IPS-18a (cell line): ENCODE measurements around the gene ARL1.
"Not testable (repeated sequence)": the region's sequence is repeated elsewhere in the genome, so short reads cannot be mapped to it uniquely, and the experiment has no call there.

Experiments
- H3K27ac ChIP-seq: one replicate; pipeline ENCODE4 v1.5.1; 2013; ENCODE audit warnings: low read length
- H3K27me3 ChIP-seq: one replicate; pipeline ENCODE4 v1.6.1; 2013; ENCODE audit warnings: mild to moderate bottlenecking, low read length; ENCODE audit not compliant: control insufficient read depth, insufficient read depth
- H3K36me3 ChIP-seq: one replicate; pipeline ENCODE4 v1.6.1; 2013; ENCODE audit warnings: low read depth, low read length; ENCODE audit not compliant: control insufficient read depth
- H3K4me1 ChIP-seq: one replicate; pipeline ENCODE4 v1.6.1; 2013; ENCODE audit warnings: low read depth, low read length; ENCODE audit not compliant: control insufficient read depth
- H3K4me3 ChIP-seq: one replicate; pipeline ENCODE4 v1.5.1; 2013; ENCODE audit warnings: low read length
- H3K9ac ChIP-seq: one replicate; pipeline ENCODE4 v1.6.1; 2013; ENCODE audit warnings: mild to moderate bottlenecking, low read length, moderate library complexity
- H3K9me3 ChIP-seq: one replicate; pipeline ENCODE4 v1.6.1; 2013; ENCODE audit warnings: low read depth, low read length; ENCODE audit not compliant: control insufficient read depth

The ARL1 gene

DNA sequence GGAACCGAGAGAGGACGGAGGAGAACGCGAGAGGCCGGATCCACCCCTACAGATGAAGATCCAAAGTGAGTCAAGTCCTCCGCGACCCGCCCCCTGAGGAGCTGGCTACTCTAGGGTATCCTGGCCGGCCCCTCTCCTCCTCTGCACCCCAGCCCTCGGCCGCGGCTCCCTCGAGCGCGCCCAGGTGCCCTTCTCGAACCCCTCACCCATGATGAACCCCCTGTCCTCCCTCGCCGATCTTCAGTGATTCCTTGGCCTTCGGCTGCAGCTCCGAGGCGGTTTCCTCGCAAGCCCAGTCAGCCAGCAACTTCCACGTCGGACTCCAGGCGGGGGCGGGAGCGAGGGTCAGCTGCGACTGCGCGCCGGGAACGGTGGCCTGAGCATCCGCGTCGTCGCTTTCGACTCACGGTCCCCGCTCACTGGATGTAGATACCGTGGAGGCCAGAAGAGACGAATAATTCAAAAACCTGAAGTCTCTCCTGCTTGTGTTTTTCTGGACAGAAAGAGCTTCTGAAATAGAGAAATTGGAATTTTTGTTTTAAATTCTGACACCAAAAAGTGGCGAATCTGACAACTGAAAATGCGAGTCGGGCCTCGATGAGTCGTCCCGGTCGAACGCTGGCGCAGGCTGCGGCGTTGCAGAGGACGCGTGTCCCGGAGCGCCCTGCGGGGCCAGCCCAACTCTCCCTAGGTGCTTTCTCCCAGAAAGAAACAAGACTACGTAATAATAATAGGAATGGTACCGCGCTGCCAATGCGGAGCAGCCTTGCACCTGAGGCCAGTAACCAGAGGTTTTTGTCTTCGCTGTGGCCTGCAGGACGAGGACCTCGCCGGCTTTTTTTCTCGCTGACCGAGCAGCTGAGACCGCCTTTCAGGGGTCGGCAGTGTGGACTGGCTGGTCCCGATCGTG is at the start of gene ARL1:
ARL1 (minus strand) TSS at position 337 of the 910 bp plus-strand sequence; CDS start at position 210, 127 bp downstream.
- H3K4me1 ChIP-seq, result no peaks in the 10 kb centered on the region

DNA sequence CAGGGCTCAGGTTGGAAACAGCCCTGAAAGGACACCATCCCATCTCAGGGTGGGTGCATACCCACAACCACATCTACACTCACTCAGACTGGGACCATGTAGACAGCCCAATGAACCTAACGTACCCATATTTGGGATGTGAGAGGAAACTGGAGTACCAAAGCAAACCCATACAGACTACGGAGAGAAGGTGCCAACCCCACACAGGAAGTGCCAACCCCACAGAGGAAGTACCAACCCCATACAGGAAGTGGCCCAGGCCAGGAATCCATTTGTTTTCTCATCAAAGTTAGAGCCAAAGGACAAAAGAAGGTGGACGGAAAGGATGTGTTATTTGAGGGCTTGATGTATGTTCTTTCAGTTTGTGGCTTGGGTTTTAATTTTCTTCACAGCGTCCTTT is 48.1 kb upstream of the ARL1 start:
- no peak overlapping the region for H3K4me3 ChIP-seq
- H3K4me1 ChIP-seq, result no peaks in the 10 kb centered on the region
- no peaks in the 10 kb centered on the region for H3K9me3 ChIP-seq
- H3K27me3 ChIP-seq, result no peaks in the 10 kb centered on the region
- H3K9ac ChIP-seq, result no peak overlapping the region
- no peaks in the 10 kb centered on the region for H3K36me3 ChIP-seq
- no peak overlapping the region for H3K27ac ChIP-seq

More for the DNA sequence above, at the start of gene ARL1:
- Histone ChIP-seq H3K27me3 (no peaks in the 10 kb centered on the region), H3K9ac (peak within 1 kb of the TSS; percentile 94), H3K36me3 (no peaks in the 10 kb centered on the region), H3K9me3 (no peaks in the 10 kb centered on the region), H3K27ac (peak within 1 kb of the TSS; percentile 93), H3K4me3 (peak within 1 kb of the TSS; percentile 92)

DNA sequence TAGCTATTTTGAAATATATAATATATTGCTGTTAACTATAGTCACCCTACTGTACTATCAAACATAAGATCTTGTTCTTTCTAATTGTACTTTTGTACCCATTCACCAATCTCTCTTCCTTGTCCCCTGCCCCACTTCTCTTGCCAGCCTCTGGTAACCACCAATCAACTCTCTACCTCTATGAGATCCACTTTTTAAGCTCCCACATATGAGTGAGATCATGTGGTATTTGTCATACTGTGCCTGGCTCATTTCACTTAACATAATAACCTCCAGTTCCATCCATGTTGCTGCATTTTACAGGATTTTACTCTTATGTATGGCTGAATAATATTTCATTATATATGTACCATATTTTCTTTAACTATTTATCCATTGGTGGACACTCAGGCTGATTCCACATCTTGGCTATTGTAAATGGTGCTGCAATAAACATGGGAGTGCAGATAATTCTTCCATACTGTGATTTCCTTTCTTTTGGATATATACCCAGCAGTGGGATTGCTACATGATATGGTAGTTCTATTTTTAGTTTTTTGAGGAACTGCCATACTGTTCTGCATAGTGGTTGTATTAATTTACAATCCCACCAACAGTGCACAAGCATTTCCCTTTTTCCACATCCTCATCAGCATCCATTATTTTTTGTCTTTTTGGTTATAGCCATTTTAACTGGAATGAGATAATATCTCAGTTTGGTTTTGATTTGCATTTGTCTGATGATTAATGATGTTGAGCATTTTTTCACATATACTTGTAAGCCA is 34.1 kb upstream of the ARL1 start:
- Histone ChIP-seq H3K36me3 (no peaks in the 10 kb centered on the region), H3K27me3 (no peaks in the 10 kb centered on the region), H3K9me3 (no peaks in the 10 kb centered on the region), H3K9ac (no peak overlapping the region), H3K4me1 (no peaks in the 10 kb centered on the region), H3K4me3 (no peak overlapping the region), H3K27ac (no peak overlapping the region)

DNA sequence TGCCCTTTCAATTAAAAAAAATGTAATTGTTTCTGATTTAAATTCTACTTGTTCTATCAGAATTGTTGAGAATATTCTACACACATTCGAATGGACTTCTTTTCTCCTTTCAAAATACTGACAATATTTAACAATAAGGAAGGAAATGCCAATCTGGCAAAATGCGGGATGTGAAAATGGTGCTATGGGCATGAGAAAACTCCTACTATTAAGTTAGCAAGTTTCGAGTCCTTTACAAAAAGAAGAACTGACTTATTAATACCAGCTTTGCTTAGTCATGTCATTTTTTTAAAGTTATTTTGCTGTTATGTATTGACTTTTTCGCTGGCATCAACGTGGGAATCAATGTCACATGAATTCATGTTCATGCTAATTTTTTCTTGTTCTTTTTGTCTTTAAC is 31.7 kb upstream of the ARL1 start:
- Histone ChIP-seq H3K4me1 (no peaks in the 10 kb centered on the region), H3K9ac (no peak overlapping the region), H3K4me3 (no peak overlapping the region), H3K27ac (no peak overlapping the region), H3K27me3 (no peaks in the 10 kb centered on the region), H3K36me3 (no peaks in the 10 kb centered on the region), H3K9me3 (no peaks in the 10 kb centered on the region)

DNA sequence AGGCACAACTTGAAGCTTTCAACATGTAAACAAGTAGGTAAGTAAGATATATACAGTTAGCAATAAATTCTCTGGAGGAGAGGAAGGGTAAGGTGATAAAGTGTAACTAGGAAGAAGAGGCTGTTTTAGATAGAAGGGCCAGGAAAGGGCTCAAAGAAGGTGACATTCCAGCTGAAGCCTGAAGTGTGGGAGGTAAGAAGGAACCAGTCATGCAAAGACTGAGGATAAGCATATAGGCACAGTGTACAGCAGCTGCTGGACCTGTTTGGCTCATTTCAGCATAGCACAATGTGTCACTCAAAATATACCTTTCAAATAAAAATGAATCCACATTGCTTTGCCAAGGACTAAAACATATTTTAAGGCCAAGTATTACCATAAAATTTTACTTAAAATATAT is 28.6 kb upstream of the ARL1 start:
- Histone ChIP-seq H3K9ac (no peak overlapping the region), H3K9me3 (no peaks in the 10 kb centered on the region), H3K36me3 (no peaks in the 10 kb centered on the region), H3K27me3 (no peaks in the 10 kb centered on the region), H3K4me3 (no peak overlapping the region), H3K4me1 (no peaks in the 10 kb centered on the region), H3K27ac (no peak overlapping the region)

DNA sequence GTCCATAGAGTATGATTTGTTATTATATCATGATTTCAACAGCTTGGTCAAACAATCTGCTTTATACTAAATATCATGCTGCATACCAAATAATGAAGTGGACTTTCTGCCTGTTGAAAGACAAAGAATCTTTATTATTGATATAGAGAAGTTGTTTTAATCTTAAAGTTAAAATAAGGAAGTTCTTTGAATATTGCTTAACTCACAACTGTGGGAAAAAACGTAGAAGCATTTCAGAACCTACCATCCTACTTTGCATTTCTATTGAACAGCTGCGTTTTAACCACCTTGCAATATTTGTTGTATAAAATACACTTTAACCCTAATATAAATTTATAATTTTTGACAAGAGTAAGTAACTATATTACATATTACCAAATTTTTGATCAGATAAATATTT is 22.9 kb upstream of the ARL1 start:
- H3K9me3 ChIP-seq, result no peaks in the 10 kb centered on the region

DNA sequence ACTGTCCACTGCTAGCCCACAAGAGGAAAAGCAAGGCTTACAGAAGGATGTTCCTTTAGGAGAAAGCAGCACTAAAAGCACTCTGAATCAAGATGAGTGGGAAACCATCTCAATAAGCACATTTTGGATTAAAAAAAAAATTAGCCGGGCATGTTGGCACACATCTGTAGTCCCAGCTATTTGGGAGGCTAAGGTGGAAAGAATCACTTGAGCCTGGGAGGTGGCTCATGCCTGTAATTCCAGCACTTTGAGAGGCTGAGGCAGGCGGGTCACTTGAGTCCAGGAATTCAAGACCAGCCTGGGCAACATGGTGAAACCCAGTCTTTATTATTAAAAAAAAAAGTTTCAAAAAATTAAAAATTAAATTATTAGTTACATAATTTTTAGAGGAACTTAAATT is 17.0 kb upstream of the ARL1 start:
- H3K4me1 ChIP-seq, result no peaks in the 10 kb centered on the region

More for the DNA sequence above, 22.9 kb upstream of the ARL1 start:
- no peaks in the 10 kb centered on the region for H3K4me1 ChIP-seq
- no peaks in the 10 kb centered on the region for H3K27me3 ChIP-seq
- no peak overlapping the region for H3K27ac ChIP-seq
- H3K9ac ChIP-seq, result no peak overlapping the region
- no peaks in the 10 kb centered on the region for H3K36me3 ChIP-seq
- H3K4me3 ChIP-seq, result no peak overlapping the region

DNA sequence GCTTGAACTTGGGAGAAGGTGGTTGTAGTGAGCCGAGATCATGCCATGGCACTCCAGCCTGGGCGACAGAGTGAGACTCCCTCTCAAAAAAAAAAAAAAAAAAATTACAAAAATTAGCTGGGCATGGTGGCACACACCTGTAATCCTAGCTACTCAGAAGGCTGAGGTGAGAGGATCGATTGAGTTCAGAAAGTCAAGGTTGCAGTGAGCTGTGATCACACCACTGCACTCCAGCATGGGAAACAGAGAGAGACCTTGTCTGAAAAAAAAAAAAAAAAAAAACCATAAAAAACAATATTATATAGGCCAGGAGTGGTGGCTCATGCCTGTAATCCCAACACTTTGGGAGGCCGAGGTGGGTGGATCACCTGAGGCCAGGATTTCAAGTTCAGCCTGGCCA is 14.5 kb upstream of the ARL1 start:
- H3K27ac ChIP-seq, H3K9me3 ChIP-seq, H3K4me3 ChIP-seq, H3K27me3 ChIP-seq, H3K9ac ChIP-seq, H3K4me1 ChIP-seq, H3K36me3 ChIP-seq: not testable (repeated sequence)

More for the DNA sequence above, 17.0 kb upstream of the ARL1 start:
- Histone ChIP-seq H3K9ac (no peak overlapping the region), H3K27me3 (no peaks in the 10 kb centered on the region), H3K9me3 (no peaks in the 10 kb centered on the region), H3K27ac (no peak overlapping the region), H3K4me3 (no peak overlapping the region), H3K36me3 (no peaks in the 10 kb centered on the region)

DNA sequence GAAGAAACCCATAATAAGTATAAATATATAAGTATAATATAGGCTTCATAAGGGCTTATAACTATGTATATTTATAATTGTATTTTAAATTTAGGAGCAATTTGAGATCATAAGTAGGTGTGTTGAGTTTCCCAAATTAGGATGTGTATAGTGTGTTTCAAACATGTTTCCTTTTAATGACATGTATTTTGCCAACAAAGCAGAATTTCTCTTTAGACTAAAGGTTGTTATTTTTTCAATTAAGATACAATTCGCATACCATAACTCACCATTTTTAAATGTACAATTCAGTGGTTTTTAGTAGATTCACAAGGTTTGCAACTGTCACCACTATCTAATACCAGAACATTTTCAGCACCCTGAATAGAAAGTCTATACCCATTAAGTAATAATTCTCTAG is 7.7 kb upstream of the ARL1 start:
- Histone ChIP-seq H3K4me3 (no peak overlapping the region), H3K9me3 (no peaks in the 10 kb centered on the region), H3K27me3 (no peaks in the 10 kb centered on the region), H3K4me1 (no peaks in the 10 kb centered on the region), H3K27ac (no peak overlapping the region), H3K9ac (no peak overlapping the region), H3K36me3 (no peaks in the 10 kb centered on the region)

DNA sequence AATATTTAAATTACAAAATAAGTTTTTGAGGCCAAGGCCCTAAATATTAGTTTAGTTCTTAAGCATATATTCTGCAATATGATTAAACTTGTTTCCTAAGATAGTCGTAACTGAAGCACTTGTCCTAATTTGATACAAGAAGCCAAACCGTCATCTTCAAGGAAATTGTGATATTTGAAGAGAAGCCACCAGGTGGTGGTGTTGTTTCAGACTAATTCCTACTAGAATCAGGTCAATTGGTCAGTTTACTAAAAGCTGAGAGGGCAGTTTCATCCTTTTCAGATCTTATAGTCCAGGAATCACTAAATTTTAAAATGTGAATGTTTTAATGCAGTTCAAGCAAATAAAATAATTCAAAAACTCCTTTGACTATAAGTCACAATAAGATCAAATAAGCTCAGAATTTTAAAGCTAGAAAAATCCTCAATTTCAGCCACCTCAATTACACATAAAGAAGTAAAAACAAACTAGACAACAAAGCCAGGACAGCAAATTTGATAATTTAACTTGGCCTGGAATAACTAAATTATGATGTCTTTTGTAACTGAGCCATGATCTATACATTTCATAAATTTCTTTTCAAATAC is 7.1 kb upstream of the ARL1 start:
- Histone ChIP-seq H3K27ac (no peak overlapping the region), H3K4me1 (no peaks in the 10 kb centered on the region), H3K4me3 (no peak overlapping the region)

DNA sequence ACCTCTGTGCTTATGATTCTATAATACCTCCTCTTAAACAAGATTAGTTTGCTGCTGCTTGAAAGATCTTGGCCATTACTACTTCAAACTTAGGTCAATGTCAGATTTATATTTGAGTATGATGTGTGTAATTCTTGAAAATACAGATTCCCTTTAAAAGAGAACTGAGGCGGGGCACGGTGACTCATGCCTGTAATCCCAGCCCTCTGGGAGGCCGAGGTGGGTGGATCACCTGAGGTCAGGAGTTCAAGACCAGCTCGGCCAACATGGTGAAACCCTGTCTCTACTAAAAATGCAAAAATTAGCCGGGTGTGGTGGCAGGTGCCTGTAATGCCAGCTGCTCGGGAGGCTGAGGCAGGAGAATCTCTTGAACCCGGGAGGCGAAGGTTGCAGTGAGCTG is 2.6 kb upstream of the ARL1 start:
- not testable (repeated sequence) for H3K36me3 ChIP-seq, H3K4me1 ChIP-seq, H3K4me3 ChIP-seq, H3K27me3 ChIP-seq, H3K9ac ChIP-seq, H3K9me3 ChIP-seq, H3K27ac ChIP-seq

More for the DNA sequence above, 7.1 kb upstream of the ARL1 start:
- Histone ChIP-seq H3K9me3 (no peaks in the 10 kb centered on the region), H3K27me3 (no peaks in the 10 kb centered on the region), H3K9ac (no peak overlapping the region), H3K36me3 (no peaks in the 10 kb centered on the region)
